Lower leg skin (tissue), 4 donors: ENCODE measurements around the gene SPOCD1. TPM values are rescaled to one million over a fixed set of nuclear protein-coding genes. Genes with fewer than 3 reads are reported as not detected.

Source experiments
- DNase-seq, 2 donors: peaks; one replicate each; pipeline ENCODE4 v3.0.0-alpha.2; 2019; ENCODE audit warnings: low spot score in 2 of 2
- H3K4me3 ChIP-seq: fragments of 200-600 bp; sonication (generic); 2 replicates; pipeline ENCODE4 v1.5.1; 2017; ENCODE audit warnings: mild to moderate bottlenecking, low read depth; ENCODE audit not compliant: poor library complexity, severe bottlenecking
- POLR2A ChIP-seq, 2 donors: fragments of 450-650 bp; IDR thresholded peaks; one replicate each; pipeline ENCODE4 v1.6.1; 2016 to 2017; ENCODE audit warnings: antibody characterized with exemption in 2 of 2, mild to moderate bottlenecking in 1 of 2, moderate library complexity in 1 of 2
- WGBS, 2 donors: methylation state at CpG; one replicate each; pipeline ENCODE4 v1.1.5; 2018; 5-methylcytosine and 5-hydroxymethylcytosine counted together
- intact Hi-C: fragments of 100-400 bp; cut with DNase I; formaldehyde crosslinking; loops from one replicate; pipeline ENCODE4 v1.15.0; 2023; ENCODE audit warnings: low total_unique reads
- total RNA-seq, 4 donors: library from RNA; depleted of rRNA; stranded (reverse); fragments of >200 nt; gene quantifications; one replicate each; pipeline ENCODE4 v1.1.0, GENCODE V29; 2016
- TF ChIP-seq, protein P1 (sequence below), 3 donors: fragments of 450-650 bp; IDR thresholded peaks; one replicate each; pipeline ENCODE4 v1.5.1; 2016; ENCODE audit warnings: antibody characterized with exemption in 3 of 3, mild to moderate bottlenecking in 3 of 3, moderate library complexity in 2 of 3

SPOCD1 gene
- total RNA-seq, 4 donors from 2014 or later, result 0.13 to 0.51 TPM; not detected in 2

DNA sequence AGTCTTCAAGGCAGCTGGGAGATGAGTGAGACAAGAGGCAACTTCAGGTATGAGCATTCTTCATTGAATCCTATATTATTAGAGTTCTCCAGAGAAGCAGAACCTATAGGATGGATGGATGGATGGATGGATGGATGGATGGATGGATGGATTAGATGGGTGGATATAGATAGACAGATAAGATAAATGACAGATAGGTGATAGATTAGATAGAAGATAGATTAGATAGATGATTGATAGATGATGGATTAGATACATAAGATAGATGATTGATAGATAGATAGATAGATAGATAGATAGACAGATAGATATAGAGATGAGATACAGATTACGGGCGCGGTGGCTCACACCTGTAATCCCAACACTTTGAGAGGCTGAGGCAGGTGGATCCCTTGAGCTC lies 43.2 kb upstream of the SPOCD1 start:
- intact Hi-C loops, result no loop called here
- H3K4me3 ChIP-seq, result no peak overlapping the region
- 91 to 93% methylated on average over 3 of the region's 3 CpGs for WGBS, 2 donors
- peak in 1 of 2 donors; percentile 15 for DNase-seq
- TF ChIP-seq, protein P1, sequence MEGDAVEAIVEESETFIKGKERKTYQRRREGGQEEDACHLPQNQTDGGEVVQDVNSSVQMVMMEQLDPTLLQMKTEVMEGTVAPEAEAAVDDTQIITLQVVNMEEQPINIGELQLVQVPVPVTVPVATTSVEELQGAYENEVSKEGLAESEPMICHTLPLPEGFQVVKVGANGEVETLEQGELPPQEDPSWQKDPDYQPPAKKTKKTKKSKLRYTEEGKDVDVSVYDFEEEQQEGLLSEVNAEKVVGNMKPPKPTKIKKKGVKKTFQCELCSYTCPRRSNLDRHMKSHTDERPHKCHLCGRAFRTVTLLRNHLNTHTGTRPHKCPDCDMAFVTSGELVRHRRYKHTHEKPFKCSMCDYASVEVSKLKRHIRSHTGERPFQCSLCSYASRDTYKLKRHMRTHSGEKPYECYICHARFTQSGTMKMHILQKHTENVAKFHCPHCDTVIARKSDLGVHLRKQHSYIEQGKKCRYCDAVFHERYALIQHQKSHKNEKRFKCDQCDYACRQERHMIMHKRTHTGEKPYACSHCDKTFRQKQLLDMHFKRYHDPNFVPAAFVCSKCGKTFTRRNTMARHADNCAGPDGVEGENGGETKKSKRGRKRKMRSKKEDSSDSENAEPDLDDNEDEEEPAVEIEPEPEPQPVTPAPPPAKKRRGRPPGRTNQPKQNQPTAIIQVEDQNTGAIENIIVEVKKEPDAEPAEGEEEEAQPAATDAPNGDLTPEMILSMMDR (IDR thresholded peaks at IDR 0.05), result no peak
- no peak for TF ChIP-seq POLR2A (IDR thresholded peaks at IDR 0.05)

DNA sequence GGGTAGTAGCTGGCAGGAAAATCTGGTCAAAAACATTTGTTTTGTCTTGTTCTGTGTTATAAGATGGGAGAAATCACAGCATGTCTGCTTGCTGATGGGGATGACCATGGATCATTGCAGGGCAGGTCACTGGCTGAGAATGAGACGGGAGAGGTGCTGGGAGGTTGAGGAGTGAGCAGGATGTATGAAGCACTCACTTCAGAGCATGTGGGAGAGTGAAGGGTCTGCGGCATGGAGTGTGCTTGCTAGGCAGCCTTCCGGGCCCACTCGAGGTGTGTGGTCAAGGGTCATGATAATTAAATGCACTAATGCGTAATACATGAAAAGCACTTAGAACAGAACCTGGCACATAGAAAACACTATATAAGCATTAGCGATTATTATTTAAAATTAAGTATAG lies 42.0 kb upstream of the SPOCD1 start:
- H3K4me3 ChIP-seq, result no peak overlapping the region
- 87 to 93% methylated on average over 6 of the region's 6 CpGs for WGBS, 2 donors
- TF ChIP-seq, protein P1 (IDR thresholded peaks at IDR 0.05), result no peak
- no peak for TF ChIP-seq POLR2A (IDR thresholded peaks at IDR 0.05)
- intact Hi-C loops, result no loop called here
- DNase-seq, result no peak

DNA sequence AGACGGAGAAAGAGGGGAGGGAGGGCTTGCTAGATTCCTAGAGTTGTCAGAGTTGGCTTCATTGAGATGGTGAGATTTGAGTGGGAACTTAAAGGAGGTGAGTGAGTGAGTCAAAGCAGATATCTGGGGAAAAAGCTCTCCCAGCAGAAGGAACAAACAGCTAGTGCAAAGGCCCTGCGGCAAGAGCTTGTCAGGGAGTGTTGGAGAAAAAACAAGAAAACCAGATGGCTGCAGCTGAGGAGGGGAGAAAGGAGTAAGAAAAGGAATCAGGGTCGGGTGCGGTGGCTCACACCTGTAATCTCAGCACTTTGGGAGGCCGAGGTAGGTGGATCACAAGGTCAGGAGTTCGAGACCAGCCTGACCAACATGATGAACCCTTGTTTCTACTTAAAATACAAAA lies 40.3 kb upstream of the SPOCD1 start:
- TF ChIP-seq, protein P1 (IDR thresholded peaks at IDR 0.05), result no peak
- TF ChIP-seq POLR2A (IDR thresholded peaks at IDR 0.05), result no peak
- H3K4me3 ChIP-seq, result no peak overlapping the region
- 90 to 93% methylated on average over 6 of the region's 6 CpGs for WGBS, 2 donors
- intact Hi-C loops, result no loop called here
- DNase-seq, result no peak

DNA sequence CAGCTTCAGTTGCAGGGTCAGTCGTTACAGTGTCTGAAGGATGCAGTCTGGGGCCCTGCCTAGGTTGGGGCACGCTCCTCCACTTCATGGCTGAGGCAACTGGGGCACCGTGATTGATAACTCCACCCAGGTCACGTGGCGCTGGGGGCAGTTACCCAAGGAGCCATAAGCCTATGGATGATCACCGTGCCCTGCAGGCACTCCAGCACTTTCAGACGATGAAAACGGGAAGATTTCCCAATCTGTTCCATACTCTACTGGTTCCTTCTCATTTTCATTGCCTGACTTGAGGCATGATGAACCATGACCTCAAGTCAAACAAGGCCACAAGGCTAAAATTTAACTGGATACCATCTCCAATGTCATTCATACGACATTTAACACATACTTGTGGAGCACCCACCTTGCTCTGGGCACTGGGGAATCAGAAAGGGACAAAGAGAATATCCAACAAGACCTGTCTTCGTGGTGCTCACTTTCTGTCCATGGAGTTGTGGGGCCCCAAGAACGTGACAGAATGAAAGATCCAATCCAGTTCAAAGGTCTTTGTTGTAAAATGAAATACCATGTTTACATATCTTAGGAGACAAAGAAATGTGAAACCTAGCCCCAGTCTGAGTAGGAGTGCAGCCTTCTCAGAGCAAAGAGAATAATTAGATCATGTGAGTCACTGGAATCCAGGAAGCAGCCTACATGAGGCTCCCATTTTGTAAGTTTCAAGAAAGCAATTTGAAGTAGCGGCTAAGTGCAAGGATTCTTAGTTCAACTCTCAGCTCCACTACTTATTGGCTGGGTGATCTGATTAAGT lies 39.4 kb upstream of the SPOCD1 start:
- no peak overlapping the region for H3K4me3 ChIP-seq
- WGBS, 2 donors, result 77 to 85% methylated on average over 12 of the region's 12 CpGs
- TF ChIP-seq POLR2A (IDR thresholded peaks at IDR 0.05), result no peak
- TF ChIP-seq, protein P1 (IDR thresholded peaks at IDR 0.05), result no peak
- DNase-seq, result no peak
- intact Hi-C loops, result no loop called here

DNA sequence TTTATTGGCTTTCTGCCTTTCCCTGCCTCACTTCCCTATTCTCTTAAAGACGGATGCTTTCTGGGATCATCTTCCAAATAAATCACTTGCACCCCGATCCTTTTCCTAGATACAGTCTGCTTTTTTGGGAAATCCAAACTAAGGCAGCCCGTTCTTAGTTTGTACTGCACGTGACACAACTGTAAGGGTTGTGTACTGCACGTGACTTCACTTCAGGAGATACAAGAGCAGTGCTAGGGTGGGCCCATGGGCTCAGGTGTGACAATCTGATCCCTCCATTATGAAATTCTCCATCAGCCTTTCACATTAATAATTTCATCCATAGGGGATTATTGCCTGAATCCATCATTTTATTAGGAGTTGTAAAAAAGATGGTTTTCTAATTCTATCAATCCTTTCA lies 33.8 kb upstream of the SPOCD1 start:
- intact Hi-C loops, result no loop called here
- H3K4me3 ChIP-seq, result no peak overlapping the region
- no peak for DNase-seq
- WGBS, 2 donors, result 94 to 95% methylated on average over 5 of the region's 5 CpGs
- no peak for TF ChIP-seq POLR2A (IDR thresholded peaks at IDR 0.05)
- TF ChIP-seq, protein P1 (IDR thresholded peaks at IDR 0.05), result no peak
